ENCODE data around the gene P2RY8.
"Not testable (repeated sequence)": the region's sequence is repeated elsewhere in the genome, so short reads cannot be mapped to it uniquely, and the experiment has no call there.

The P2RY8 gene

GRCh38 chrX:1484638-1485019 is 52.4 kb downstream of the P2RY8 start:
- no peak for DNase-seq

- no peak for DNase-seq
Measured at GRCh38 chrX:1483843-1484637, 52.9 kb downstream of the P2RY8 start.

- DNase-seq = not testable (repeated sequence)
Measured at GRCh38 chrX:1482530-1482928, 54.5 kb downstream of the P2RY8 start.

- DNase-seq = no peak
Measured at GRCh38 chrX:1481636-1482529, 55.1 kb downstream of the P2RY8 start.

- DNase-seq = no peak
Measured at GRCh38 chrX:1480082-1480785, 56.8 kb downstream of the P2RY8 start.

- DNase-seq = no peak
Measured at GRCh38 chrX:1477801-1478458, 59.1 kb downstream of the P2RY8 start.

- no peak for DNase-seq
Measured at GRCh38 chrX:1477229-1477628, 59.8 kb downstream of the P2RY8 start.

- no peak for DNase-seq
Measured at GRCh38 chrX:1476682-1477081, 60.3 kb downstream of the P2RY8 start.

GRCh38 chrX:1475881-1476280 is 61.1 kb downstream of the P2RY8 start:
- no peak for DNase-seq

GRCh38 chrX:1475481-1475880 is 61.5 kb downstream of the P2RY8 start:
- no peak for DNase-seq

GRCh38 chrX:1474593-1474992 is 62.4 kb downstream of the P2RY8 start:
- DNase-seq = not testable (repeated sequence)

- DNase-seq = no peak
Measured at GRCh38 chrX:1472975-1473374, 64.0 kb downstream of the P2RY8 start.

GRCh38 chrX:1468250-1468772 is 68.7 kb downstream of the P2RY8 start:
- DNase-seq = no peak

- DNase-seq = no peak
Measured at GRCh38 chrX:1466971-1467561, 69.9 kb downstream of the P2RY8 start.

GRCh38 chrX:1466232-1466661 is 70.7 kb downstream of the P2RY8 start:
- DNase-seq = no peak

- no peak for DNase-seq
Measured at GRCh38 chrX:1465286-1466231, 71.4 kb downstream of the P2RY8 start.

- DNase-seq = no peak
Measured at GRCh38 chrX:1464971-1465285, 72.1 kb downstream of the P2RY8 start.

GRCh38 chrX:1464041-1464970 is 72.7 kb downstream of the P2RY8 start:
- DNase-seq = no peak

- no peak for DNase-seq
Measured at GRCh38 chrX:1463581-1463980, 73.4 kb downstream of the P2RY8 start.
